ENCODE results near the gene XYLB.

The XYLB gene

DNA sequence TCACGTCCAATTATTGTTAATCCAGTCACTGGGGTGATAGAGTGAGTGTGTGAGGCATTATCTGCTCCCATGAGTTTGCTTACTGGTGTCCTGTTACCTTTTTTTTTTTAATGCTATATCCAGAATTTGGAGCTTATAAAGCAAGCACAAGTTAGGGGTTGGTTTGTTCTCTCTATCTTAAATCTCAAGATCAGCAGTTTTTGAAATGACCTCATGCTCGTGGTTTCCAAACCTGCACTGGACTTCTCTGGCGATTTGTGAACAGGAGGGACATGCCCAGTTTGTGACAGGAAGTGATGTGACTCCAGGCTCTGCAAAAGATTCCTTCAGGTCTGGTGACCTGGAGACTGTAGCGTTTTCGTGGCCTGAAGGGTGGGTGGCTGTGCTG, 25.6 kb downstream of the XYLB start:
- no peak for TF ChIP-seq FOXP2 (optimal IDR thresholded peaks at IDR 0.05; ENCODE audit: borderline replicate concordance, extremely low read depth, extremely low read length, insufficient read depth)
- TF ChIP-seq POLR2AphosphoS5 (IDR thresholded peaks at IDR 0.05; ENCODE audit: low read depth, low read length), result no peak
- TF ChIP-seq, protein P1, sequence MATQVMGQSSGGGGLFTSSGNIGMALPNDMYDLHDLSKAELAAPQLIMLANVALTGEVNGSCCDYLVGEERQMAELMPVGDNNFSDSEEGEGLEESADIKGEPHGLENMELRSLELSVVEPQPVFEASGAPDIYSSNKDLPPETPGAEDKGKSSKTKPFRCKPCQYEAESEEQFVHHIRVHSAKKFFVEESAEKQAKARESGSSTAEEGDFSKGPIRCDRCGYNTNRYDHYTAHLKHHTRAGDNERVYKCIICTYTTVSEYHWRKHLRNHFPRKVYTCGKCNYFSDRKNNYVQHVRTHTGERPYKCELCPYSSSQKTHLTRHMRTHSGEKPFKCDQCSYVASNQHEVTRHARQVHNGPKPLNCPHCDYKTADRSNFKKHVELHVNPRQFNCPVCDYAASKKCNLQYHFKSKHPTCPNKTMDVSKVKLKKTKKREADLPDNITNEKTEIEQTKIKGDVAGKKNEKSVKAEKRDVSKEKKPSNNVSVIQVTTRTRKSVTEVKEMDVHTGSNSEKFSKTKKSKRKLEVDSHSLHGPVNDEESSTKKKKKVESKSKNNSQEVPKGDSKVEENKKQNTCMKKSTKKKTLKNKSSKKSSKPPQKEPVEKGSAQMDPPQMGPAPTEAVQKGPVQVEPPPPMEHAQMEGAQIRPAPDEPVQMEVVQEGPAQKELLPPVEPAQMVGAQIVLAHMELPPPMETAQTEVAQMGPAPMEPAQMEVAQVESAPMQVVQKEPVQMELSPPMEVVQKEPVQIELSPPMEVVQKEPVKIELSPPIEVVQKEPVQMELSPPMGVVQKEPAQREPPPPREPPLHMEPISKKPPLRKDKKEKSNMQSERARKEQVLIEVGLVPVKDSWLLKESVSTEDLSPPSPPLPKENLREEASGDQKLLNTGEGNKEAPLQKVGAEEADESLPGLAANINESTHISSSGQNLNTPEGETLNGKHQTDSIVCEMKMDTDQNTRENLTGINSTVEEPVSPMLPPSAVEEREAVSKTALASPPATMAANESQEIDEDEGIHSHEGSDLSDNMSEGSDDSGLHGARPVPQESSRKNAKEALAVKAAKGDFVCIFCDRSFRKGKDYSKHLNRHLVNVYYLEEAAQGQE (IDR thresholded peaks at IDR 0.05; ENCODE audit: insufficient read depth in 1 of 2, low read depth in 2 of 2, low read length in 2 of 2), result no peak
- TF ChIP-seq TAF1 (IDR thresholded peaks at IDR 0.05; ENCODE audit: borderline replicate concordance, insufficient read depth, low read length), result no peak
- no peak for TF ChIP-seq SIN3A (IDR thresholded peaks at IDR 0.05; ENCODE audit: borderline replicate concordance, insufficient read depth, low read length)

DNA sequence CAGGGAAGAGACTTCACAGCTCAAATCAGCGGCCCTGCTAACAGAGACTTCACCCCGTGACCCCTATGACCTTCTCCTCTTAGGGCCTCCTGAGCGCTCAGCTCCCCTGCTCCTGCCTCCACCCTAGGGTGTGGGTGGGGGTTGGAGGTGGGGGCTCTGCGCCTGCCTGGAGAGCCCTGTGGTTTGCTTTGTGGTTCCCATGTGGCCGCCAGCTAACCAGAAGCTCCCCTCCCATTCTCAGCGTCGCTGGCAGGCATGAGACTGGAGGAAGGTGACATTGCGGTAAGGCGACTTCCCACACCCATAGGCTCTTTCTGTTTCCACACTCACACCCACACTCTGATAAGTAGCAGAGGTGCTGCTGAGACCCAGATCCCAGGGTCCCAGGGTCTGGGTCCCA, 27.6 kb downstream of the XYLB start:
- no peak for TF ChIP-seq TAF1 (IDR thresholded peaks at IDR 0.05; ENCODE audit: borderline replicate concordance, insufficient read depth, low read length)
- TF ChIP-seq SIN3A (IDR thresholded peaks at IDR 0.05; ENCODE audit: borderline replicate concordance, insufficient read depth, low read length), result no peak
- no peak for TF ChIP-seq FOXP2 (optimal IDR thresholded peaks at IDR 0.05; ENCODE audit: borderline replicate concordance, extremely low read depth, extremely low read length, insufficient read depth)
- no peak for TF ChIP-seq POLR2AphosphoS5 (IDR thresholded peaks at IDR 0.05; ENCODE audit: low read depth, low read length)
- TF ChIP-seq, protein P1 (IDR thresholded peaks at IDR 0.05; ENCODE audit: insufficient read depth in 1 of 2, low read depth in 2 of 2, low read length in 2 of 2), result no peak

DNA sequence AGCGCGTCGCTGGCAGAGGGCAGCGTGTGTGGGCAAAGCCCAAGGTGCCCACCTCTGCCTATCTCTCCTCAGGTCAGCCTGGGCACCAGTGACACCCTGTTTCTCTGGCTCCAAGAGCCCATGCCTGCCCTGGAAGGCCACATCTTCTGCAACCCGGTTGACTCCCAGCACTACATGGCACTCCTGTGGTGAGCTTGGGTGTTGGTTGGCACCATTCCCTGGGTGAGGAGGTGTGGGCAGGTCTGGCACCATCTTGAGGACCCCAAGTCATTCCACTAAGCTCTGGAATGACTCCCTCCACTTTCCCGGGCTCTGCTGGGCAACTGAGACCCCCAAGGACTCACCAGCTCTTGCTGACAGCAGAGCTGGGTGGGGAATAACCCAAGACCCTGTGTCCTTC, 28.5 kb downstream of the XYLB start:
- no peak for TF ChIP-seq FOXP2 (optimal IDR thresholded peaks at IDR 0.05; ENCODE audit: borderline replicate concordance, extremely low read depth, extremely low read length, insufficient read depth)
- no peak for TF ChIP-seq POLR2AphosphoS5 (IDR thresholded peaks at IDR 0.05; ENCODE audit: low read depth, low read length)
- TF ChIP-seq SIN3A (IDR thresholded peaks at IDR 0.05; ENCODE audit: borderline replicate concordance, insufficient read depth, low read length), result no peak
- TF ChIP-seq, protein P1 (IDR thresholded peaks at IDR 0.05; ENCODE audit: insufficient read depth in 1 of 2, low read depth in 2 of 2, low read length in 2 of 2), result no peak
- TF ChIP-seq TAF1 (IDR thresholded peaks at IDR 0.05; ENCODE audit: borderline replicate concordance, insufficient read depth, low read length), result no peak

DNA sequence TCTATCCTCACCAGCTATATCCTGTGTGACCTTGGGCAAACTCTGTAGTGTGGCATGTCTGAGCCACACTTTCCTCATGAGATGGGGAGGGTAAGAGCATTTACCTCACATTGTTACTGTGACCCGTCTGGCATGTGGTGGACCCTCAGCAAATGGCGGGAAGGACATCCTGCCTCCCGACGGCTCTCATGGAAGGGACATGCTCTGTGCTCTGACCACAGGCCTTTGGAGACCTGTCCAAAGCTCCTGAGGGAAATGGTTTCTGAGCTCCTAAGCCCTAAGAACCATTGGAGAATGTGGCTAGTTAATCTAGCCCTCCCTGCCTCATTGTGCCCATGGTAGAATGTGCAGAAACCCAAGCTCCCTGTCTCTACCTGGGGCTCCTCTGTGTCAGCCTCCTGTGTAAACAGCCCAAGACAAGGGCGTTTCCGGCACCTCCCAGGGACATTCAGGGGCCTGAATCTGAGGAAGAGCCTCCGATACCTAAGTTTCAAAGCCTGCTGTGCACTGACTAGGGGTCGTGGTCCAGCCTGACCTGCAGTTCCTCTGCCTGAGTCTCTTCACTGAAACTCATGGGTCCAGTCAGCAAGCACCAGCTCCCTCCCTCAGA, 29.0 kb downstream of the XYLB start:
- TF ChIP-seq SIN3A (IDR thresholded peaks at IDR 0.05; ENCODE audit: borderline replicate concordance, insufficient read depth, low read length), result no peak
- TF ChIP-seq, protein P1 (IDR thresholded peaks at IDR 0.05; ENCODE audit: insufficient read depth in 1 of 2, low read depth in 2 of 2, low read length in 2 of 2), result no peak
